T-helper 2 cell treated with Interferon-gamma antibody and Interleukin-4, amounts not matched to agents 100 ng/mL and 5 ng/mL, for 36 hours (primary cell): Measurements from ENCODE around the gene TRAP1. TPM values are rescaled to one million over a fixed set of nuclear protein-coding genes. Genes with fewer than 3 reads are reported as not detected.
"Not testable (repeated sequence)": the region's sequence is repeated elsewhere in the genome, so short reads cannot be mapped to it uniquely, and the experiment has no call there.

Experiments
- intact Hi-C: fragments of 100-400 bp; cut with micrococcal nuclease; formaldehyde crosslinking; loops from one replicate; pipeline ENCODE4 v1.15.1; 2023
- total RNA-seq: library from RNA; stranded (reverse); gene quantifications from 2 replicates; pipeline ENCODE4 v1.2.3, GENCODE V29; 2022

The TRAP1 gene
- total RNA-seq, 1 donor from 2014 or later, result 132 TPM

- intact Hi-C loops, result not testable (repeated sequence)
These were observed 2.9 kb downstream of the TRAP1 start for GRCh38 chr16:3714378-3714777.

GRCh38 chr16:3713587-3714242 is 3.6 kb downstream of the TRAP1 start:
- intact Hi-C loops, result no loop called here

- intact Hi-C loops, result no loop called here
These were observed 4.4 kb downstream of the TRAP1 start for GRCh38 chr16:3712861-3713372.

- intact Hi-C loops, result no loop called here
These were observed 10.9 kb downstream of the TRAP1 start for GRCh38 chr16:3706253-3707012.

- intact Hi-C loops, result no loop called here
These were observed 15.2 kb downstream of the TRAP1 start for GRCh38 chr16:3702082-3702481.

- intact Hi-C loops, result no loop called here
These were observed 15.8 kb downstream of the TRAP1 start for GRCh38 chr16:3701531-3701930.

- intact Hi-C loops, result no loop called here
These were observed 18.4 kb downstream of the TRAP1 start for GRCh38 chr16:3698941-3699340.

- intact Hi-C loops, result no loop called here
These were observed 20.7 kb downstream of the TRAP1 start for GRCh38 chr16:3696425-3697218.

- intact Hi-C loops, result no loop called here
These were observed 21.5 kb downstream of the TRAP1 start for GRCh38 chr16:3695610-3696369.

- intact Hi-C loops, result no loop called here
These were observed 23.3 kb downstream of the TRAP1 start for GRCh38 chr16:3694051-3694450.

- intact Hi-C loops, result loop anchor here (2.0 kb wide), 1 partner anchor 189 kb away; the partner anchor contains the start of gene CREBBP
These were observed 25.6 kb downstream of the TRAP1 start for GRCh38 chr16:3691761-3692160.

- intact Hi-C loops, result loop anchor here (2.0 kb wide), 1 partner anchor 190 kb away; the partner anchor contains the start of gene CREBBP
These were observed 26.2 kb downstream of the TRAP1 start for GRCh38 chr16:3690980-3691720.

GRCh38 chr16:3690470-3690928 is 26.8 kb downstream of the TRAP1 start:
- intact Hi-C loops, result loop anchor here (2.0 kb wide), 1 partner anchor 190 kb away; the partner anchor contains the start of gene CREBBP

- intact Hi-C loops, result loop anchor here (2.0 kb wide), 1 partner anchor 191 kb away; the partner anchor contains the start of gene CREBBP
These were observed 27.6 kb downstream of the TRAP1 start for GRCh38 chr16:3689731-3690130.

- intact Hi-C loops, result no loop called here
These were observed 29.5 kb downstream of the TRAP1 start for GRCh38 chr16:3687792-3688191.

GRCh38 chr16:3687021-3687420 is 30.3 kb downstream of the TRAP1 start:
- intact Hi-C loops, result no loop called here

GRCh38 chr16:3681206-3681605 is 36.1 kb downstream of the TRAP1 start:
- intact Hi-C loops, result no loop called here

GRCh38 chr16:3677994-3678393 is 39.3 kb downstream of the TRAP1 start:
- intact Hi-C loops, result no loop called here

- intact Hi-C loops, result no loop called here
These were observed 41.7 kb downstream of the TRAP1 start for GRCh38 chr16:3675601-3676130.
